Left lobe of liver (tissue), 2 donors: Measurements from ENCODE around the gene MFSD6. TPM values are rescaled to one million over a fixed set of nuclear protein-coding genes. Genes with fewer than 3 reads are reported as not detected.
"Not testable (repeated sequence)": the region's sequence is repeated elsewhere in the genome, so short reads cannot be mapped to it uniquely, and the experiment has no call there.

Source experiments
- ATAC-seq: fragments of 200-7000 bp; cut with Tn5 transposase; one replicate; pipeline ENCODE4 v1.9.1; 2020; ENCODE audit warnings: mild to moderate bottlenecking, moderate library complexity
- DNase-seq: peaks from one replicate; pipeline ENCODE4 v3.0.0-alpha.2; 2020; ENCODE audit warnings: low spot score
- total RNA-seq: library from RNA; stranded (reverse); gene quantifications from one replicate; pipeline ENCODE4 v1.2.1, GENCODE V29; 2021
- donor health status: DM: no; HTN: no; CAD: no; lungs with moderate emphysema.
- donor health status: DM: no; HTN: yes; CAD: no.

MFSD6 gene
- total RNA-seq, 1 donor from 2014 or later = 1.9 TPM

DNA sequence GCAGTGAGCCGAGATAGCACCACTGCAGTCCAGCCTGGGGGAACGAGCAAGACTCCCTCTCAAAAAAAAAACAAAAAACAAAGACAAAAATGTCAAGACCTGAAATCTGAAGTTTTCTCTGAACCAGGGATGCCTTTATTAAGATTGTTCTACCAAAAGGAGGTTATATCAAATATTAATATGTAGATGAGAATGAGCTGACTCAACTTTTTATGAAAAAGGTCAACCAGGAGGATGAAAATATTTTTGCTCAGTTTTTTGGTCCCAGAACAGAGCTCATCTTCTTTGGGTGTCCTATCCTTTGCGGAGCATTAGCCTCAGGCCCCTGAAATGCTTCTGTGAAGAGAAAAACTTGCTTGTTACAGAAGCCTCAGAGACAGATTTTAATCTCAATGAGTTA, 82.3 kb downstream of the MFSD6 start:
- no peak for ATAC-seq
- DNase-seq = no peak

DNA sequence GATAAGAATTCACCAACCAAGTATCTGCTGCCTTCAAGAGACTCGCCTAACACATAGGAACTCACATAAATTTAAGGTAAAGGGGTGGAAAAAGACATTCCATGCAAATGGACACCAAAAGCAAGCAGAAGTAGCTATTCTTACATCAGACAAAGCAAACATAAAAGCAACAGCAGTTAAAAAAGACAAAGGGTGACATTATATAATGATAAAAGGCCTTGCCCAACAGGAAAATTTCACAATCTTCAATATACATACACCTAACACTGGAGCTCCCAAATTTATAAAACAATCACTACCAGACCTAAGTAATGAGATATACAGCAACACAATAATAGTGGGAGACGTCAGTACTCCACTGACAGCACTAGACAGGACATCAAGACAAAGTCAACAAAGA, 84.9 kb downstream of the MFSD6 start:
- ATAC-seq (no peak), DNase-seq (no peak)

DNA sequence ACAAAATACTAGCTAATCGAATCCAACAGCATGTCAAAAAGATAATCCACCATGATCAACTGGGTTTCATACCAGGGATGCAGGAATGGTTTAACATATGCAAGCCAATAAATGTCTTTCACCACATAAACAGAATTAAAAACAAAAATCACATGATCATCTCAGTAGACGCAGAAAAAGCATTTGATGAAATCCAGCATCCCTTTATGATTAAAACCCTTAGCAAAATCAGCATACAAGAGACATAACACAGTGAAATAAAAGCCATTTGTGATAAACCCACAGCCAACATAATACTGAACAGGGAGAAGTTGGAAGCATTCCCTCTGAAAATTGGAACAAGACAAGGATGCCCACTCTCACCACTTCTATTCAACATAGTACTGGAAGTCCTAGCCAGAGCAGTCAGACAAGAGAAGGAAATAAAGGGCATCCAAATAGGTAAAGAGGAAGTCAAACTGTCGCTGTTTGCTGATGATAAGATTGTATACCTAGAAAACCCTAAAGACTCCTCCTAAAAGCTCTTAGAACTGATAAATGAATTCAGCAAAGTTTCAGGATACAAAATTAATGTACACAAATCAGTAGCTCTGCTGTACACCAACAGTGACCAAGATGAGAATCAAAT, 86.6 kb downstream of the MFSD6 start:
- ATAC-seq, DNase-seq: not testable (repeated sequence)

DNA sequence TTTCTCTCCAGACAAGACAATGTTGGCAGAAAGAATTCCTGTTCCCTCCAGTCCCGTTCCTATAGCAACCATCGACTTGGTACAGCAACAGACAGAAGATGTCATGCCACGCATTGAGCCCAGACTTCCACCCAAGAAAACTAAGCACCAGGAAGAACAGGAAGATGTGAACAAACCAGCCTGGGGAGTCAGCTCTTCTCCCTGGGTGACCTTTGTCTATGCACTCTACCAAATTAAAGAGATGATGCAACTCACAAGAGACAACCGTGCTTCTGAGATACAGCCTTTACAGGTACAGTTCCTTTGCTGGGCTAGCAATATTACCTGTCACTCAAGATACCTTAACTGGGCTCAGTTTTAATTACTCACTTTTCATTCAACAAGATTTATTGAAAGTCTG, 89.3 kb downstream of the MFSD6 start:
- ATAC-seq = peak; percentile 73
- DNase-seq = no peak

DNA sequence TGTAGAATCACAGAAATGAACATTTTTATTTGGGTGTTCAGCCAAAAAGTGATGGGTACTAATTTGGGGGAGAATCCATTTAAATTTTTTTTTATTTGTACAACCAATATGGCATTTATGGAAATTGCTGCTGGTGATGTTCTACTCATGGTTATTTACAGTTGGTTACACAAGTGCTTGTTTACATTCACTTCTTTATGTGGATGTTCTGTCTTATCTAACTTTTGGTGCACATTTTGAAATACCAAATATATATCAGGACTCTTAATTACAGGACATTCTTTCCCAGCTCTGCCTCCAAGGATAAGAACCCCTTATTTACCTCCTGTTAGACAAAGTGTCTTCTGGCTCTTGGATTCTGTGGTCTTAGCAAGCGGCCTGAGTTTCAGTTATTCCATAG, 91.1 kb downstream of the MFSD6 start:
- DNase-seq (no peak), ATAC-seq (no peak)

DNA sequence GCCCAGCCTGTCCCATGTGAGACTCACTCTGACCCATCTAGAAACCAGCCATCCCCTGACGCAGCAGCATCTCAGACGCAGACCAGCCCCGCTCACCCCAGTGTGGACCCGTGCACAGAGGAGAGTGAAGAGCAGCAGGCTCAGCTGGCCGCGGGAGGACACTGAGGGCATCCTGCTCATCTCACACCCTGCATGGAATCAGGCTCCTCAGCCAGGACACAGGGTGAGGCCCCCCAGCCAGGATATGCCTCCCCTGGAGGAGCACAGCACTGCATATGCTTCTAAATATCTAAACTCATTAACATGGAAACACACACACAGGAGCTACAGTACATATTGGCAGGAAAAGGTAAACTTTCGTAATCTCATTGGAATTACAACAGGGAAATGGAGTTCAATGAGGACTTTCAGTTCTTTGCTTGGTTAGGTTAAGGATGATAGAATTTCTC, 91.9 kb downstream of the MFSD6 start:
- DNase-seq (peak; percentile 45), ATAC-seq (peak; percentile 95)

DNA sequence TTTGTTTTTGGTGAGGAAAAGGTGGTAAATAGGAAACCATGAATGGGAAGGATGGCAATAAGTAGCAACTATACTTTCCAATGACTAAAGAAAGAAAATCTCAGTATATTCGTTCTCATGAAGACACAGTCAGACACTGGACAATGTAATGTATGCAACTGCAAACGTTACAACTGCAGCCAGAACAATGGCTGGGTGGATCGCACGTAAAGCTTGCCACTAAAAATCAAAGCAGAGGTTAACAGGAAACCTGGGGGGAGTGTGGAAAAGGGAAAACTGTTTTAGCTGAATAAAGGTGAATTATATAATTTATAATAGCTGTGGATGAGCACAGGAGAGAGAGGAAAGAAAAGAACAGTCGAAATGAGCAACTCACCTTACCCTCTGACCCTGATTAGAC, 93.1 kb downstream of the MFSD6 start:
- ATAC-seq = no peak

DNA sequence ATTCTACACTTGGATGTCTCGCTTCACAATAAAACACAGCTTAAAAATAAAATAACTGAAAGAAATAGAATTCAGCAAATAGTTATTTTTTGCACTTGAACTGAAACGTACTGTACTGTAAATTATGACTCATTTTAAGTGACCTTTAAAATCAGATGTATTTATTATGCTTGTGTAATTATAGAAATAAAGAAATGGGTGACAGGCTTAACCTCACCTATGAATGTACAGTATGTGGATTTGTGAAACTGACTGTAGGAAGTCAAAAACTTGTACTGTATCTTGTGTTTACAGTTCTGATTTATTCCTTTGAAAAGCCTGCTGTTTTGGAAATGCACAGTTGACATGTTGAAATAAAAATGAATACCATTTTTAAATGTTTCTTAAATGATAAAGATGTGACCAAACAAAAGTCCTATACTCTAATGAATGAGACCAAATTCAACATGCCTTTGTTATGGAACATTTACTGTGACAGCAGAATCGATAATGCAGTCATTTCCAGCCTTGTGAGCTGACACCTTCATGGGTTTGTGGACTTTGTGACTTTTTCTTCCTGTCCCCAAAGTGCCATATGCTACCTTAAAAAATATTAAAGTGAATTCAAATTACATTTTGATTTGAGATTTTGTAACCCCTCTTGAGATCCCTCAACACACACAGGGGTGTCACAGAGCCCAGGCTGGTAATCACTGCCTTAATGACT, 93.7 kb downstream of the MFSD6 start:
- ATAC-seq = no peak
- no peak for DNase-seq

More for the DNA sequence above, 93.1 kb downstream of the MFSD6 start:
- DNase-seq = no peak

DNA sequence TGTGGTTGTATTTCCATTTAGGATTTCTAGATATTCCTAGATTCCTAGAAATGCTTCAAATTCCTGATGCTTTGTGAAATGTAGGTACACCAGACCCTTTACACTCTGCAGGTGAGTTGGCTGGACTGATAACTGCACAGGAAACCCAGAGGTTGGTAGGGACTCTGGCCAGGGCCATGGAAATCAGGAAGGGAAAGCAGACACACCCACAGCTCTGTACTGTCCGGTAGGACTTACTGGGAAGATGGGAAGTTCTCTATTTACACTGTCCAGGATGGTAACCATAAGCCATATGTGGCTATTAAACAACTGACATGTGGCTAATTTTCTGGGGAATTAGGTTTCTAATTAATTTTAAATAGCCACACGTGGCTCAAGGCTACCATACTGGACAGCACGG, 94.9 kb downstream of the MFSD6 start:
- DNase-seq (no peak), ATAC-seq (no peak)

DNA sequence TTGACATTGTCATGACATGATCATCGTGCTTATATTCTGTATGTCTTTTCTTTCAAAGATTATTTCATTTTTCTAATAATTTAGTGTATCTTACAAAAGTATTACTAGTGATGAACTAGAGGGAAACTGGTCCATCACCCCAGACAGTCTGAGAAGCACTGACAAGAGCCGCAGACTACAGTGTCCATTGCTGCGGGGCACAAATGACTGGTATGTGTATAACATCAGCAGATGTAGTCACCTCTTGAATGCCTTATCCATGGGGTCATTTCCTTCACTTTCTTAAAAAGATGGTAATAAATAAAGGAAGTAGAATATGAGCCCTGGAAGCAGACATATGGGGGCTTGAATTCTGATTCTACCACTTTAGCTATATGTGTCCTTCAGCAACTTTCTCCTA, 96.8 kb downstream of the MFSD6 start:
- ATAC-seq (no peak), DNase-seq (no peak)

DNA sequence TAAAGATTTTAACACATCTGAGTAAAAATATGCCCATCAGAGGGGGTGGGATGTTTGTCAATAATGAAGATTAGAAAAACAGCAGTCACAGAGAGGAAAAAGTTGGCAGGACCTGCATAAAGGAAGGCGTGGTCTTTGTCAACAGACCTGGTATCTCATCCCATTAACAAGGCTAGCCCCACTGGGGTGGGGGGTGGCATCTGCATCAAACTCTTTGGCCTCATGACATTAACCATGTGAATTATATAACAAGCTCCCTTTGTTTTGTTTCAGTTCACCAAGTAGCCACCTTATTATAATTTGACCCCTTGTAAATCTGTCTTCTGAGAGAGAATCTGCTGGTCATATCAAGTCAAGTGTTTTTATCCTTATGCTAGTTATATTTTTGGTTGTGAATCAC, 97.5 kb downstream of the MFSD6 start:
- DNase-seq (no peak), ATAC-seq (no peak)

DNA sequence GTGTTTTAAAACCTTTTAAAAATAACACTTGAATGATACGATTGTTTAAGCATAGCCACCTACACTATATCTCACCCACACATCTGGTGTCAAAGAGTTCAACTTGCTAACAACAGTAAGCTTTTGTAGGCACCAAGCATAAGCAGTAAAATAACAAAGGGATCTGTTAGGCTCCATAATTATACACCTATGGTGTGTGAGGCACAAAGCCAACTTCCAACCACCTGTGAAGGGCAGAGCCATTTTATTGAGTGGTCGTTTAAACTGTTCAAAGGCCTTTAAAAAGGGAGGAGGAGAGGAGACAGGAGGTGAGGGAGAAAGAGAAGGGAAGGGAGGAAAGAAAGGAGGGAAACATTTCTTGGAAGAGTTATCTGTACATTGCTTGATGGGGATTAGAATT, 98.5 kb downstream of the MFSD6 start:
- ATAC-seq = no peak

DNA sequence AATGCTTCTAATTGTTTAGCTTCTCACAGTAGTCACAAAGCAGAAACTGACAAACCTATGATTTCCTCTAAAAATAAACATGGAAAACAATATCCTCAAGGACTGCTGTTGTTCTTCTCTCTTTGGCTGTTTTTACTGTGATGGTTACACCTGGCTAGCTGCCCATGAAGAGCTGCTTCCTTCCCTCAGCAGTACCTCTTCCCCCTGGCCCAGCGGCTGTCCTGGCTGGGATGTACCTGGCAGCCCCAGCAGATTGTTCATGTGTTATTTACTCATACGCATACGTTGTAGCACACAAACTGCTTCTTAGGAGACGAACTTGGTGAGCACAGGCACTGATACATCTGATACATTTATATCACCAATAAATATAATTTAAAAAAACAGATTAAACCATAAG, 99.0 kb downstream of the MFSD6 start:
- ATAC-seq = no peak
- no peak for DNase-seq

More for the DNA sequence above, 98.5 kb downstream of the MFSD6 start:
- DNase-seq = no peak

DNA sequence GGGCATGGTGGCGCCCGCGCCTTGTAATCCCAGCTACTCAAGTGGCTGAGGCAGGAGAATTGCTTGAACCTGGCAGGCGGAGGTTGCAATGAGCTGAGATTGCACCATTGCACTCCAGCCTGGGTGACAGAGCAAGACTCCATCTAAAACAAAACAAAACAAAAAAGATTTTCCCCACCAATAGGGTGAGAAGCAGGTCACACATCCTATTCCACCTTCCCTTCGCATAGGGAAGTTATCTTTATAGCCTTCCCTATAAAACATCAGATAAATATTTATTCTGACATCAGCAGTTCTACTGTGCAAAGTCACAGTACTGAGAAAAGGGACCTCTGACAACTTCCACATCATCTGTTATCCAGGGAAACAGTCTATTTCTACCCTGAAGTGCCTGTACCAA, 101.7 kb downstream of the MFSD6 start:
- ATAC-seq, DNase-seq: not testable (repeated sequence)

DNA sequence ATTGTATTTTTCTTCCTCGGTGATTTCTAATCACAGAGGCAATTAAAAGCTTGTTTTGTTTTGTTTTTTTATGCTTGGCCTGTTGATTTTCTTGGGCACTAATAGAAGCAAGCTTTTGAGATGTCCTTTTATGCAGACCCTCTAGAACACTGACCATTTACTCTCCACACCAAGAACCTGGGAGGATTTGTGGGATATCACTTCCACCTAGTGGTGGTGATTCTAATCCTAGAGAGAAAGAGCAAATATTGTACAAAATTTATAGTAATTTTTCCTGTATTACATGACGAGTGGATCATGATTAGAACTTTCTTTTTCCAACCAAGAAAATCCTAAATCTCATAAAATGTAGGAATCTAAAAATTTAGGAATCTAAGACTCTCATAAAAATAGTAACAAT, 102.9 kb downstream of the MFSD6 start:
- DNase-seq (no peak), ATAC-seq (peak; percentile 62)

DNA sequence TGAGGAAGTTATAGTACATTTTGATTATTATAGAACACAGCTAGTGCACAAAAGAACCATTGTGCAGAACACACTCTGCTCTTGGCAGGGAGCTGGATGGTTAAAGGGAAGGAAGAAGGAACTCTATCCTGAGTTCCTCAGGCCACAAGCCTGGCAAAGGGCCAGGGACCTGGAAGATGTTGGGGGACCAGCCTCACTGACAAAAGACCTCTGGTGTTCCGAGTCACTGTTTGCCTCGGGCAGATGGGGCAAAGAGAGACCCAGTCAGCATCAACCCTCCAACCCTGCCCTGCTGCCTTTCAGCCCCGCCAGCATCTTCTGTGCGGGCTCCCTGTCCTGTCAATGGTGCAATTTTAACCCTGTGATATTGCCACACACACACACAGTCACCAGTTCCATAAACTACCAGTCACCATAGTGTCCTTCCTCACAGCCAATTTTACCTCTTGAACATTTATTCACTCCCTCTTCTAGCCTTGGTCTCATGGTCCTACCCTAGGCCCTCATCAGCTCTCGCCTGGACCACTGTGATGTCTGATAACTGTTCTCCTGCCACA, 104.5 kb downstream of the MFSD6 start:
- ATAC-seq (no peak), DNase-seq (no peak)

DNA sequence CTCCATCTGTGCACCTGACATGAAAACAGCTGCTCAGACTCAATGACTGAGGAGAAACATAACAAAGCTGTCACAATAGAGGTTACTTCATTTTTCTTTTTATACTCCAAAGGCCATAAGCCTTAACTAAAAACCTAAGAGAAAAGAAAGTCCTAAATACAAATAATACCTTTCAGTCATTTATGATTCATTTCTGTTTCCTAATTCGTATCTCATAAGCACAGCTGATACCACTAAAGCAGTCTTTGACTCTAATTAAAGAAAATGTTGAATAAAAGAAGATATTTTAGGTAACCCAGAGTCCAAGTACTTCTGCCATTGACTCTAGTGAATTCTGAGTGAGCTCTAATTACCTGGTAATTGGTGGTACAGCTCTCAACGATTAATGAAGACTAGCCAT, 105.7 kb downstream of the MFSD6 start:
- ATAC-seq = no peak
- no peak for DNase-seq

DNA sequence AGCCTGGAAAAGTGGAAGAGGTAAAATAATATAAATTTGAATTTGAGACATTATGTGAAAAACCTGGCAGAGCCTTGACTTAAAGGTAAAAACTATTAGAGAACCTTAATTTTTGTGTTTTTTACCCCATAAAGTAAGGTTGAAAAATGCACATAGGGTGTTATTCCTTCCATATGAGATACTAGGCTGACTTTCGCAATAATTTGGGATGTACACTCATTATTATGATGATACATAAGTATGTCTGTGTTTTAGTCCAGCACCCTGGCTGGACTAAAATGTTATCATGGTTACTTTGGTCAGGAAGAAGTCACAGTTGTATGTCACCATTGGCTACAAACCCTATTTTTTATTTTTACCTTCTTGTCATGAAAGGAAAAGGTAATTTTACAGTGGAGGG, 106.5 kb downstream of the MFSD6 start:
- no peak for ATAC-seq

DNA sequence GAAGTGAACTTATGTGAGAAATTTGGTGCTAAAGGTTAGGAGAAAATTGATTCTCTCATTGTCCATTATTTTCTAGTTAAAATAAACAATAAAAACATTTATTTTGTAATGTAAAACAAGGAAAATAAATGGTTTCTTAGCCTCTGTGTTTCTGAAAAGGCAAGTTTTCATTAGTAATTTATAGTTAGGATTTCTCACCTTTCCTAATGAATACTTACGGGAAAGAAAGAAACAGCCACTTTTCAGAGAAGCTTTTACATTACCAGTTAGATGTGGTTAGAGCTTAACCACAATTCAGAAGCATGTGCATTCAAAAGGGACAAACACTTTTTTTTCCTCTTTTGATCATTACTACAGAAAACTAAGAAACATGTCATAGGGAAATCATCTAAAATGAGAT, 107.5 kb downstream of the MFSD6 start:
- DNase-seq (no peak), ATAC-seq (no peak)

More for the DNA sequence above, 106.5 kb downstream of the MFSD6 start:
- no peak for DNase-seq

DNA sequence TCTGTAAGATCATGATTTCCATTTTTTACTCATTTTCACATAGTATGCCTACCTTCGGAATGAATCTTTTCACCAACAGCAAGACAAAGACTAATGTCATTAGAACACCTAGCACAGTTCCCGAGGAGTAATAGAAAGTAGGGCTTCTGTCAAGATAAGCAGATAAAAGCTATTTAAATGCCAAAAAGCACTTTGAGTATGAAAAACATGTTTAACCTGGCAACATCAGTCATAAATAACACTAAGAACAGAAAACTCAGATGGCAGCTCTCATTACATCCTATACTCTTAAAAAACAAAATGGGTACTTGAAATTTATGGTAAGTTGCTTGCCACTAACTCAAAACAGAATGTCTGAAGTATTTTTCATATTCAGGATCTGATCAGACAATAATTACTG, 109.3 kb downstream of the MFSD6 start:
- DNase-seq = no peak
- no peak for ATAC-seq

DNA sequence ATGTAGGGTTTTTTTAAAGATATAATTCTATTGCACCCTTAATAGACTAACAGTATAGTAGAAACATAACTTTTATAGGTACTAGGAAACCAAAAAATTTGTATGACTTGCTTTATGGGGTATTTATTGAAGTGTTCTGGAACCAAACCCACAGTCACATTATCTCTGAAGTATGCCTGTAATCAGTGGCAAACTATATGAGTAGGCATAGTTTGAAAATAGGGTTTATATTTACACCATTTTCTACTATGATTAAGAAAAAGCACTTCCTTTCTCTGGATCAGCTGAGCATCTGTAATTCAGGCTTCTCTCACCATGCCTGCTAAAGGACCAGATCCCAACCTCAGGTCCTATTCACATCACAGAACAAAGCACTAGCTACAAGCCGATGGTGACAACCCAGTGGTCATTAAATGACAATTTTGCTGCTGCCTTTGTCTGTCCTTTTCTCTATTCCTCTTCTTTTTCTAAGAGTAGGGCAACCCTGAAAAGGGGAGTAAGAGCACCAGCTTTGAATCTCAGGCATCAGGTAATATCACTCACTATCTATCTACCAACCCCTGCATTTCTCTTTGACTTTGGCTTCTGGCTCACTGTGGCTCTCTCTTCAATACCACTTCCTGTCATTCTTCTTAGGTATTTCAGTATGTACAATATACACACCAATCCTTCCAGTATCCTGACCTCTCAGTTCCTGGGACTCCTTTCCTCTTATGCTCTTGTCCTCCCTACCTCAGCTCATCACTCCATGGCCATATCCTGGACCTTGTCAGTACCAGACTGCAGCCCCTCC, 112.0 kb downstream of the MFSD6 start:
- ATAC-seq = no peak
- no peak for DNase-seq

DNA sequence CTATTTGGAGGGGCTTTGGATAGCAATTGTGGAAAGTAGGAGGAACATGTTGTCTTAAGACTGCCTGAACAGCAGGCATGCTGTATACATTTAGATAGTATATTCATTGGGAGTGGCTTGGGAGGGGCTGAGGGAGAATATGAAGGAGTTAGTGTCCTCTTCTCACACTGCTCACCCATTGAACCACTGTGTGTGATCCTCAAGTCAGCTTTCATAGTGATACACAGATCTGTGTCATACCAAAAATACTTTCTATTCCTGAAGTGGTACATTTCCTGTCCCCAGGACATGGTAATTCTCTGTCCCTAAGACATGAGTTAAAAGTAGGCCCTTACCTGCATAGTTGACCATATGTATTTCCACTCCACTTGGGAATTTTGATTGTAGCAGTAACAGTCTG, 116.8 kb downstream of the MFSD6 start:
- no peak for ATAC-seq

More for the DNA sequence above, 116.8 kb downstream of the MFSD6 start:
- no peak for DNase-seq
